ENCODE measurements around the gene SLFN14. TPM values are rescaled to one million over a fixed set of nuclear protein-coding genes. Genes with fewer than 3 reads are reported as not detected.
"Not testable (repeated sequence)": the region's sequence is repeated elsewhere in the genome, so short reads cannot be mapped to it uniquely, and the experiment has no call there.

The SLFN14 gene
- total RNA-seq, 1 donor from 2014 or later = under 0.01 TPM

DNA sequence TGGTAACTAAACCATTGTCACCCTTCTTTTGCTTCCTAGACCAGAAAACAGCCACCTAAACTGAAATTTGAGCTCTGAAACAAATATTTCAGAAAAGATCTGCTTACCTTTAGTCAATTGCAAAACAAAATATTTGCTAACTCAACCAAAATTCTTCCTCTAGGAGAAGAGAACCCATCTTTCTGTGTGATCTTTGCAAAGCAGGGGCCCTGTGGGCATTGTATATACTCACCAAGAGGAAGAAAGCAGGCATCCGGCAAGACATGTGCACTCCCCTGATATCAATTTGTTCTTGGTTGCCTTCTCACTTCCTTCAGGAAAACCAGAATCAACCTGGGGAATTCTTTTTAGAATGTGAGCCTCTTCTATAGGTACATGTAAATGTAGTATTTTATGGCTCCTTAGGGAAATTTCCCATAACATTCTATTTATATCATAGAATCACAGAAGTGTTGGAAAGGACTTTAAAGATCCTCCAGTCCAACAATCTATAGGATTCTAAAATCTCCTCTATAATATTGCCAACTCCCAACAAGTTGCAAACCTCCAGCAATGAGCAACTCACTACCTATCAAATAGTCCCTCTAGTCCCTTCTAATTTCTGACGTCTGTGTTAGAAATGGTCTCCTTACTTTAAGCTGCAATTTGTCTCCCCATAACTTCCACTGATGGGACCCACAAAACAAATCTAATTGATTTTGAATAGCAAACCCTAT is 966 bp downstream of the SLFN14 start:
- no peak for DNase-seq (ENCODE audit: low read depth in 2 of 2)

- no peak for DNase-seq (ENCODE audit: low read depth in 2 of 2)
Measured at GRCh38 chr17:35557353-35557752, 3.3 kb downstream of the SLFN14 start.

- DNase-seq (ENCODE audit: low read depth in 2 of 2) = no peak
Measured at GRCh38 chr17:35555691-35556090, 4.9 kb downstream of the SLFN14 start.

DNA sequence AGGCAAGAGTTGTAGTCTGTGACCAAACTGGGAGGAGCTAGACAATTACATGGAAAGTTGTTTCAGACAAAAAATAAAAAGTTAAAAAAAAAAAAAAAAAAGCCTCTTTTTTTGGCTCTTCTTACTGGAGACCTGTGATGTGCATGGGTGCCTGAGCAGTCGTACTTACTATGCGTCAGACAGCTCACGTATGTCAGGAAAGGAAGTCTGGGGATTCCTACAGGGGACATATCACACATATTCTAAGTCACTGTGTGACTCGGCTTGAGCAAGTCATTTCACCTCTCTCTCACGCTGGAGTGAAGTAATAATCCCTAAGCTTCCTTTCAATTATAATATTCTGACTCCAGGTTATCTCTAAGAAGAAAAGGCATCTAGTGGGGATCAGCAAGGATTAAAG is 6.0 kb downstream of the SLFN14 start:
- no peak for DNase-seq (ENCODE audit: low read depth in 2 of 2)

GRCh38 chr17:35553310-35553709 is 7.3 kb downstream of the SLFN14 start:
- DNase-seq (ENCODE audit: low read depth in 2 of 2) = no peak

- no peak for DNase-seq (ENCODE audit: low read depth in 2 of 2)
Measured at GRCh38 chr17:35548978-35549377, 11.6 kb downstream of the SLFN14 start.

DNA sequence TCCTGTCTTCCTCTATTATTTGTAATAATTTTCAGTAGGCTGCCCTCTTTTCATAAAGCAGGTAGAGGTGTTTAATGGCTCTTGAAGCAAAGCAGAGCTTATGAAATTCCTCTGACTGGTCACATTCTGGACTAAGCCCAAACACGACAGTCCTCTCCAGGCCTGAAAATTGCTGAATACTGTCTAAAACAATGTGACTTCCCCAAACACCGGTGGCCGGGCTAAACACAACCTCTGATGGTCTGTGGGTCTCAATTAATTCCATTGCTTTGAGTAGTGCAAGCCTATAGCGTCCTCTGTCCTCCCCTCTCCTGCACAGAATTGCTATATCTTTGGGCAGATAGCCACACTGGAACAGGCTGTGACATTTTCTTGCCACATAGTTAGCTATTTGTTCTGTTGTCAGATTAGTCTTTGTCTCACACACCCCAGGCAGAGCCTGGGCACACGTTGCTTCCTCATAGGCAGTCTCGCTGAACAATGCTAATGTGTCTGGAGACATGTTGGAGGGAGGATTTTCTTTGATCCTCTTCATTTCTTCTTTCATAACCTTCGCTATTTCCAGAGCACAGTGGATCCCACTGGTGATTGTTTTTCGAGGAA is 12.3 kb downstream of the SLFN14 start:
- DNase-seq (ENCODE audit: low read depth in 2 of 2) = no peak

- DNase-seq (ENCODE audit: low read depth in 2 of 2) = no peak
Measured at GRCh38 chr17:35546487-35546886, 14.1 kb downstream of the SLFN14 start.

DNA sequence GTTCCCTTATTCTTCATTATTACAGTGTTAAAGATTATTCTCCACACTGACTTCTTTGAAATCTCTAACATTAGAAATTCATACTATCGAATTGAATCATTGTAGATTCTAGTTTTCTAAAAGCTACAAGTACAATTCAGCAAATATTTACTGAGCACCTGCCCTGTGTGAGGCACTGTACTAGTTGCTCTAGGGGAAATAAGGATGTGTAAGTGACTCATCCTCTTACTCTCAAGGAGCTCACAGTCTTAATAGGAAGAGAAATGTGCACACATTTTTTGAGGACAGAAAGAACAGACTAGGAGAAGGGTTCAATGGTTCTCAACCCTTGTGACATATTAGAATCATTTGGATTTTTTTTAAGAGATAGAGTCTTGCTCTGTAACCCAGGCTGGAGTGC is 15.5 kb downstream of the SLFN14 start:
- no peak for DNase-seq (ENCODE audit: low read depth in 2 of 2)

GRCh38 chr17:35543856-35544255 is 16.8 kb downstream of the SLFN14 start:
- peak in 1 of 2 donors; percentile 58 for DNase-seq (ENCODE audit: low read depth in 2 of 2)

GRCh38 chr17:35542990-35543389 is 17.6 kb downstream of the SLFN14 start:
- peak; percentile 71 to 88 for DNase-seq (ENCODE audit: low read depth in 2 of 2)

- no peak for DNase-seq (ENCODE audit: low read depth in 2 of 2)
Measured at GRCh38 chr17:35541434-35541833, 19.2 kb downstream of the SLFN14 start.

GRCh38 chr17:35540589-35541404 is 19.8 kb downstream of the SLFN14 start:
- peak; percentile 79 to 80 for DNase-seq (ENCODE audit: low read depth in 2 of 2)

DNA sequence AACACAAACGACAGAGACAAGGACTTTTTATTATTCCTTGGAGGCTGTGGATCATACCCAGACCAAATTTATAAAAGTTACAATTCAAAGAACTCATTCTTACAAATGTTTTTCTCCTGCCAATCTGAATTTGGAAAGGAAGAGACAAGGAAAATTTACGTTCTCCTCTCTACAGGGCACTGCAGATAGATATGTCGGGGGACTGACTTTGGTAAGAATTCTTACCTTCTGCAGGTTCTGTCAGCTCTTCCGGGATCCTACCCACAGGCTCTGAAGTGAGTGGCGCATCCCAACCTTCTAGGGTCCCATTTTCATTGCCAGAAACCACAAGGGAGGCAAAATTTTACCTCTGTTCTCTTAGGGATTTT is 21.0 kb downstream of the SLFN14 start:
- DNase-seq (ENCODE audit: low read depth in 2 of 2) = no peak

GRCh38 chr17:35537601-35538141 is 22.9 kb downstream of the SLFN14 start, which contains the start of gene SLFN12L:
SLFN12L (minus strand) TSS chr17:35537678; CDS start chr17:35522364, 15,314 bp downstream.
- no peak for DNase-seq (ENCODE audit: low read depth in 2 of 2)

DNA sequence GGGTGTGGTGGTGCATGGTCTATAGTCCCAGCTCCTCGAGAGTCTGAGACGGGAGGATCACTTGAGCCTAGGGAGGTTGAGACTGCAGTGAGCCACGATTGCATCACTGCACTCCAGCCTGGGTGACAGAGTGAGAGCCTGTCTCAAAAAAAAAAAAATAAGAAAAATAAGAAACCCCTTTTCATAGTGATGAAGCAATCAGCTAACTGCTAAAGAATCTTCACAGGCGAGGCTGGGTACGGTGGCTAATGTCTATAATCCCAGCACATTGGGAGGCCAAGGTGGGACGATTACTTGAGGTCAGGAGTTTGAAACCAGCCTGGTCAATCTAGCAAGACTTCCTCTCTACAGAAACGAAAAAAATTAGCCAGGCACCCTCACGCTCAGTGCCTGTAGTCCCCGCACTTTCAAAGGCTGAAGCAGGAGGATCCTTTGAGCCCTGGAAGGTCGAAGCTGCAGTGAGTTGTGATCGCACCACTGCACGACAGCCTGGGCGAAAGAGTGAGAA is 23.9 kb downstream of the SLFN14 start:
- no peak for DNase-seq (ENCODE audit: low read depth in 2 of 2)

GRCh38 chr17:35535406-35535805 is 25.2 kb downstream of the SLFN14 start:
- DNase-seq (ENCODE audit: low read depth in 2 of 2) = not testable (repeated sequence)

DNA sequence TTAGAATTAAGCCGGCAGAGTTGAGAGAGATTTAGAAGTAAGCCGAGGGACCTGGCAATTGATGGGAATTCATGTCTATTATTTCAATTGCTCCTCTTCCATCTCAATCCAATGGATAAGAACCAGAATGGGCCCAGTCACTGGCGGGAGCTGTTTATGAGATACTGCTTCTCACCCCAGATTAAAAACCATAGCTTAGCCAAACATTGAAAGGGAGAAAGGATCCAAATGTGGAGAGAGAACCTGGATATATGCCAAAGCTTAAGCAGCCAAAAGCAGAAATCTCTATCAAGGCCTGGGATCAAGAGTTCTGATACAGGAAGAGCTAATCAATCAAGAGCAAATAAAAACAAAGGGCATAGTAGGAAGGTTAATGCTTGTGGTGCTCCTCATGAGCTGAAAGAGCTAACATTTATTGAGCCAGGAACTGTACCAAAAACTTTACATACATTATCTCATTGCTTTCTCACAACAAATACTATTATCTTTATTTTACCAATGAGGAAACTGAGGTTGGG is 26.0 kb downstream of the SLFN14 start:
- no peak for DNase-seq (ENCODE audit: low read depth in 2 of 2)

- no peak for DNase-seq (ENCODE audit: low read depth in 2 of 2)
Measured at GRCh38 chr17:35531160-35531559, 29.5 kb downstream of the SLFN14 start.

GRCh38 chr17:35529866-35530265 is 30.8 kb downstream of the SLFN14 start:
- no peak for DNase-seq (ENCODE audit: low read depth in 2 of 2)

DNA sequence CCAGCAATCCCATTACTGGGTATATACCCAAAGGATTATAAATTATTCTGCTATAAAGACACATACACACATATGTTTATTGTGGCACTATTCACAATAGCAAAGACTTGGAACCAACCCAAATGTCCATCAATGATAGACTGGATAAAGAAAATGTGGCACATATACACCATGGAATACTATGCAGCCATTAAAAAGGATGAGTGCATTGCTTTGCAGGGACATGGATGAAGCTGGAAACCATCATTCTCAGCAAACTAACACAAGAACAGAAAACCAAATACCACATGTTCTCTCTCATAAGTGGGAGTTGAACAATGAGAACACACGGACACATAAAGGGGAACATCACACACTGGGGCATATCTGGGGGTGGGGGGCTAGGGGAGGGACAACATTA is 31.3 kb downstream of the SLFN14 start:
- DNase-seq (ENCODE audit: low read depth in 2 of 2) = not testable (repeated sequence)

DNA sequence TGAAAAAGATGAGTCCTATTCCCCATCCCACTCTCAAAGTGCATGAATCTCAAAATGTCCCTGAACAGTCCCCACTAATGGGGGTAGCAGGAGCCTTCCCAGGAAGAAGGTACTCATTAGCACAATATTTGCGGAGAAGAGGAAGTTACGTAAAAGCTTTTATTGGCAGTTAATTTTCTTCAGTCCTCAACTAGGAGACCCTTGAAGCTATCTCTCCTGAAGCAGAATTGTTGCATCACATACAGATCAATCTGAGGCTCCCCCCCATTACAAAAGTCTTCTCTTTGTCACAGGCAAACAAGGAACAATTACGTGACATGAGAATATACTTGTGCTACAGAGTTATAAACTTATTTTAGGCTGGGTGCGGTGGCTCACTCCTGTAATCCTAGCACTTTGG is 37.3 kb downstream of the SLFN14 start:
- DNase-seq (ENCODE audit: low read depth in 2 of 2) = no peak
